HG02642 (cell line): Measurements from ENCODE around the gene KREMEN1.

Experiments
- ATAC-seq: cut with Tn5 transposase; IDR thresholded peaks from one replicate; pipeline ENCODE4 v1.9.1; 2021; ENCODE audit warnings: mild to moderate bottlenecking; ENCODE audit not compliant: unreplicated experiment, poor library complexity

The KREMEN1 gene

GRCh38 chr22:29215012-29215860, 142.4 kb downstream of the KREMEN1 start:
- ATAC-seq = no peak

- ATAC-seq = no peak
Measured at GRCh38 chr22:29216011-29216872, 143.4 kb downstream of the KREMEN1 start.

- no peak for ATAC-seq
Measured at GRCh38 chr22:29216873-29217666, 144.2 kb downstream of the KREMEN1 start.
